Stimulated activated CD4-positive, alpha-beta T cell treated with anti-CD3 and anti-CD28 coated beads, Interleukin-1b, Interleukin-23, amount 100 ng/mL, for 4 hours (primary cell): Measurements from ENCODE around the gene SLC1A1.

Source experiments
- DNase-seq, 2 donors: peaks; one replicate each; pipeline ENCODE4 v3.0.0-alpha.2; 2020; ENCODE audit warnings: low read depth in 2 of 2

SLC1A1 gene

GRCh38 chr9:4617752-4618151 is 127.5 kb downstream of the SLC1A1 start:
- no peak for DNase-seq

GRCh38 chr9:4618700-4619099 is 128.4 kb downstream of the SLC1A1 start:
- no peak for DNase-seq

GRCh38 chr9:4620057-4620765 is 129.9 kb downstream of the SLC1A1 start:
- DNase-seq: no peak

- no peak for DNase-seq
Observed at GRCh38 chr9:4620881-4621555, 130.8 kb downstream of the SLC1A1 start.

GRCh38 chr9:4622016-4622415 is 131.7 kb downstream of the SLC1A1 start:
- no peak for DNase-seq

- DNase-seq: no peak
Observed at GRCh38 chr9:4630836-4631235, 140.6 kb downstream of the SLC1A1 start.
